Embryonic facial prominence (tissue), 1 donor: Measurements from ENCODE around the gene SBF2.
"Not testable (repeated sequence)": the region's sequence is repeated elsewhere in the genome, so short reads cannot be mapped to it uniquely, and the experiment has no call there.

Experiments used
- DNase-seq: peaks from one replicate; pipeline ENCODE4 v3.0.0-alpha.2; 2016; ENCODE audit errors: extremely low spot score

Gene SBF2

DNA sequence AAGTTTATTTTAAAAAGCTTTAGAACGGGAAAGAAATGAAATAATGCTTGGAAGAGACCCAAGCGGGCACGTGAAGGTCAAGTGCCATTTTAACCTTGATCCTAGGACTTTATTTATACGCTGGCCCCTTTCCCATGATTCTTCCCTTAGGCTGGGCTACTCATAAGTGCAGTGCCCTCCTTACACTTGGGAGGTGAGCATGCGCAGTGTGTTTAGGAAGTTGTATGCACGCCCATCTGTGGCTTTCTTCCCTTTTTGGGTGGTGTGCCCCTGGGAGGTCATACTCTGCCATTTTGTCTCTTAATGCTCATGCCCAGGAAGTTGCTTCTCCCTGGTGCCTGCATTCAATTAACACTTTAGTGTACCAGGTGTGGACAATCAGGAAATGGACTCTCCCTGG, 390.4 kb downstream of the SBF2 start:
- no peak for DNase-seq

DNA sequence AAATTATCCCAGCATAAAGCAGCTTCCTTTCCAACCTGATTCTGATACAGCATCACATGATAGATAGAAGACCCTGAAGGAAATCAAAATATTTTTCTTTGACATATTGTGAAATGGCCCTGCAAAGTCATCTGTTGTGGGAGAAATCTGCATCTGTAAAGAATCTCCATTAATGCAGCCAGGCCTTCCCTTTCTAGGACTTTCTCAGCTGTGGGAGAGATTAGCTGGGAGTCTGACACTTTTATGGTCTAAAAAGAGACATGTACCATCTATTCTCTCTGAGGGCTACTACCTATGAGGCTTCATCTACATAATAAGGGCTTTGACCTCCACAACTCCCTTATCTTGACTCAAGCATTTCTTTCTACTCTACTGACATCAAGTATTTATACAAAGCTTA, 392.1 kb downstream of the SBF2 start:
- no peak for DNase-seq

DNA sequence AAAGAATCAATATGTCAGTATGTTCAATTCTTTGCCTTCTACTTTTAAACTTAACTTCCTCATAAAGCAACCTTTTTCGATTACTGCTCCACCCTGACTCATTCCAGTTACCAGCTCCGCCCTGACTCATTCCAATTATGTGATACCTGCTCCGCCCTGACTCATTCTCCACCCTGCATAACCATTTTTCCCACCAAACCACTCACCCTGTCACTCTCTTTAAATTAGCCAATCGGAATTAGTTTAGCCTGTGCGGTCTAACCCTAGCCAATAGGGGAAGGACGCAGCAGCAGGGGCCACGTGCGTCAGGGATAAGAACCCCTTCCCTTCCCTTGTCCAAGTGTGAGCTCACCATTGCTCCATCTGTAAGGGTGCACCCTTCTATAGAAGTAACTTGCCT, 393.8 kb downstream of the SBF2 start:
- DNase-seq: not testable (repeated sequence)

DNA sequence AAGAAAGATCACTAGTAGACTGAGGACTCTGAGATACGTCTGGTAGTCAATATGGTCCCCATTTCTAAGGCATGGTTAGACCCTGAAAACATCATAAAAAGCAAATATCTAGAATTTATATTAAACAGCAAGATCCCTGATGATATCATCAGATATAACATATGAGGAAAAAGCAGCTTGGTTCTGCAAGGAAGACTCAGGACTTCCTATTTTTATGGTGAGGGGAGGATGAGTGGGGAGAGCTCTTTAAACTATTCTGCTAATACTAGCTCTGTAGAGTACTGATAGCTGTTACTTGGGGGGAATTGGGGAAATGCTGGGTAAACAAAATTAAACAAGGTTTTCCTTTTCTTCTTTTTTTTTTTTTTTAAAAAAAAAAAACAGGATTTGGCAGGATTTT, 394.3 kb downstream of the SBF2 start:
- no peak for DNase-seq

DNA sequence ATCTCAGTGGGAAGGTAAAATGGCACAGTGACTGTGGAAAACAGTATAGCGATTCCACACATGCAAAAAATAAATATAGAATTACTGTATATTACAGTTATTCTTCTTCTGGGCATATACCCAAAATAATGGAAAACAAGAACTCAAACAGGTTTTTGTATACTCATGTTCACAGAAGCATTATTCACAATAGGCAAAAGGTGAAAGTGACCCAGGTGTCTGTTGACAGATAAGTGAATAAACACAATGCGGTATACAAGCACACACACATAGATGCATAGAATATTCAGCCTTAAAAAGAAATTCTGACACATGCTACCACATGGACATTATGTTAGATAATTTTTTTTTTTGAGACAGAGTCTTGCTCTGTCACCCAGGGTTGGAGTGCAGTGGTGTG, 397.1 kb downstream of the SBF2 start:
- DNase-seq: no peak

DNA sequence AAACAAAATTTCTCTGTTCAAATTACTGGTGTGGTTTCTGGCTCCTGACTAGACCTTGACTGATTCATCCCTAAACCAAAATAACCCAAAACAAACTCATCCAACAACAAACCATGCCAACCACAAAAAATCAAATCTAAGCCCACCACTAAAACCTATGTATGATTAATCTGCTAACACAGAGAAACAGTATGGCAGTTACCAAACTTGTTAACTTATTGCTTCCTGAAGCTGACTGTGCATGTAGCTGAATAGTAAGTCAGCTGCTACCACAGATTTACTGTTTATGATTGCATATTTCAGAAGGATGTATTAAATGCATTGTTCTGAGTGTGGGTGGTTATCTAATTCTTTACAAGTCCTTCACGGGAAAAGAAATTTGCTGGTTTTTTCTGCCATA, 399.0 kb downstream of the SBF2 start:
- no peak for DNase-seq

DNA sequence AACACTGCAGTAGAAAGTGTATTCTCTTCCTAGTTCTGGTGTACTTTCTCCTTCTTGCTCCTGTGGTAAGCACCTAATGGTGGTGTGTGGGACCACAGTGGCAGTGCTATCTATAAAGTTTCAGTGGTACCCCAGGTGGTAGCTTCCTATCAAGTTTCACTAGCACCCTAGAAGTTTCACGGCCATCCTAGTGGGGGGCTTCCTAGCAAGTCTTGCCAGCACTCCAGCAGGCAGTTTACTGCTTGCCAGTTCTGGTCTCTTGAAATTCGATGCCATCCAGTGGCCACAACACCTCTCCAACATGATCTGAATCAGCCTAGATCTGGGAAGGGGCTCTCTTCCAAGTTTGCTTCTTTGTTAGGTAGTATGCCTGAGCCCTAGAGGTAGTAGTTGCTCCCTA, 400.5 kb downstream of the SBF2 start:
- DNase-seq: no peak

DNA sequence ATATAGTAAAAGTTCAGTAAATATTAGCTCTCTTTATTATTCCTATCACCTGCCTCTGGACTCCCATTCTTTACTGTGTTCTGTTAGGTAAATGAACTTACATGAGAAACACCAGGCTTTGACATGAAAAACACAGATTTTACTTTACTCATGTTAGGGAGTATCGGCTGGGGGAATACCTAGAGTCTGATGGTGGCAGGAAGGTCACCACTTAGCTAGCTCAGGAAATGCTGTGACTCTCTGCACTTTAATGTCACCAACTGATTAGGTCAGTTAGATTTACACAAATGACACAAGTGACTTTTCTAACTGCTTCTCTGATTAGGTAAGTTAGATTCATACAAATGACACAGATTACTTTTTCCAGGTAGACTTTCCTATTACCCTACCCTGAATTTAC, 405.1 kb downstream of the SBF2 start:
- DNase-seq: no peak

DNA sequence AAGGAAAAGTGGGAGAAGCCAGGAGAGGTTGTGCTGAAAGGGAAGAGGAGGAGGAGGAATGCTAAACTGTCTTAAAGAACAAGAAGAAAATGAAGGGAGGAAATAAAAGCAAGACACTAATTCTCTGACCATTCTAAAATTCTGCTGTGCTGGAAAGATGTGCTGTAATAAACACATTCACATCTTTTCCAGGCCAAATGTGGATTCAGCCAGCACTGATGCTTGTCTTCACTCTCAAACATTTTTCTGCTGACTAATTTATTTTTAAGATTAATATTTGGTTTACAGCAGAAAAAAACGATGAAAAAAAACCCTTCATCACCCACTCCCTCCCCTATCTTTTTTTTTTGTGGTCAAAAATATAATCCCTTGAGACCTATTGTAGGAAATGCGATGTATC, 406.5 kb downstream of the SBF2 start:
- no peak for DNase-seq

DNA sequence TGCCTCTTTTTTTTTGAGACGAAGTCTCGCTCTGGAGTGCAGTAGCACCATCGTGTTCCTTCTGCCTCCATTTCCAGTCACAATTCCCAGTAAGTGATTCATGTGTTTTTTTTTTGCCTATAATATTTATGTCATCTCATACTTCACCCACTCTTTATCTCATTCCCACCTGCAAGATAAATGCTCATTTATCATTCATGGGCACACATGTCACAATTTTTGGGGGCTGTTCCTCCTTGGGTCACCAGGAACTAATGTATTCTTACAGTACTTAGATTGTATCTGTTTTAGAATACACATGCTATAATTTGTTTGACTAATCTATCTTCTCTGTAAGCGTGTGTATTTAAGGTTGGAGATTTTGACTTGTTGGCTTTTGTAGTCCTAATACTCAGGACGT, 407.4 kb downstream of the SBF2 start:
- DNase-seq: no peak

DNA sequence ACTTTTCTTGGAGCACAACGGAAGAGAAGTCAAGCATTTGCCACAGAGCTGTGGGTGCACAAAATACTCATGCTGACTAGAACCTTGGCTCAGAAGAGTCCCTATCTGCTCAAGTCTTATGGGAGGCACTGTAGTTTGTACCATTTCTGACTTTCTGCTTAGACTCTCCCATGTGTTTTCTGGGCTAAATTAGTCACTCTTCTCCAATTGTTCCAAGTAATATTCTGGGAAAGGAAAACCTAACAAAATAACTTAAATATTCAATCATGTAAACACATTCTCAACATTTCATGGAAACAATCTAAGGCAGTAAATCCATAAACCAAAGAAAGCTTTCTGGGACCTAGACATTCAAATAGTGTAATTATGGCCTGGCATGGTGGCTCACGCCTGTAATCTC, 409.4 kb downstream of the SBF2 start:
- no peak for DNase-seq

DNA sequence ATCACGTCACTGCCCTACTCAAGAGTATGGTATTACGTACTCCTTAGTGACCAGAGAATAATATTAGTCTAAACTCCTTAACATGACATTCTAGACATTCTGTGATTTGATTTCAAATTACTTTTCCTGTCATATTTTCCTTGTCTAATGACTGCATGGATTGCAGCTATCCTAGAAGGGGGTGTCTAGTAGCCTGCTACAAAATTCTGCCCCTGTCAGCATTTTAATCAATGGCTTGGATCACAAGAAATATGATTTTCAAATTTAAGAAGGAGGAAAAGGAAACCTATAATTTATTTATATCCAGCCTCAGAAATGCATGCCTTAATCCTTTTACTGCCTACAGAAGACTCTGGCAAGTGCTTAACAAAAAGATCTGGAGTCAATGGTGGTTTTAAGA, 413.4 kb downstream of the SBF2 start:
- DNase-seq: no peak

DNA sequence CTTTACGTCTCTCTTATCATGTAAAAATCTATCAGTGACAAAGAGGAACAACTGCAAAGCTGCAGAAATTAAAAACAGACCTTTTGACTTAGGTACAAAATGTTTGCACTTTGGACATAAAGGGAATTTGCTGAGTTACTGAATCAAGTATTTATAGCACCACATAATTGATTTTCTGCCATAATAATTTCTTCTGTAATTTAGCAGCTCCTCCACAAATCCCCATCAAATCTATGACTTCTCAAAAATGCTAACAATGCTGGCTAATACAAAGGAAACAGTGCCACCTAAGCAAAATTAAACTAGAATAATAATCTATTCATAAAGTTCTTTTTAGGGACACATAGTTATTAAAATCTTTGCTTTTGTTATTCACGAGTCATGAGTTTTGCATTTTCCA, 415.1 kb downstream of the SBF2 start:
- no peak for DNase-seq

DNA sequence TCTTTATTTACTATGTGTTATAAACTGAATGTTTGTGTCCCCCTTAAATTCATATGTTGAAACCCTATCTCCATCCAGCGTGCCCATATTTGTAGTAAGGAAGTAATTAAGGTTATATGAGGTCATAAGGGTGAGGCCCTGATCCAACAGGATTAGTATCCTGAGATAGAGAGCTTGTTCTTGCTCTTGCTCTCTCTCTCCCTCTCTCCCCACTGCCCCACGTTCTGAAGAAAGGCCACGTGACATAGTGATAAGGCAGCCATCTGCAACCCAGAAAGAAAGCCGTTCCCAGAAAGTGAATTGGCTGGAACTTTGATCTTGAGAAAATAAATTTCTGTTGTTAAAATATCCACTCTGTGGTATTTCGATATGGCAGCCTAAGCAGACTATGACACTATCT, 417.7 kb downstream of the SBF2 start:
- no peak for DNase-seq

DNA sequence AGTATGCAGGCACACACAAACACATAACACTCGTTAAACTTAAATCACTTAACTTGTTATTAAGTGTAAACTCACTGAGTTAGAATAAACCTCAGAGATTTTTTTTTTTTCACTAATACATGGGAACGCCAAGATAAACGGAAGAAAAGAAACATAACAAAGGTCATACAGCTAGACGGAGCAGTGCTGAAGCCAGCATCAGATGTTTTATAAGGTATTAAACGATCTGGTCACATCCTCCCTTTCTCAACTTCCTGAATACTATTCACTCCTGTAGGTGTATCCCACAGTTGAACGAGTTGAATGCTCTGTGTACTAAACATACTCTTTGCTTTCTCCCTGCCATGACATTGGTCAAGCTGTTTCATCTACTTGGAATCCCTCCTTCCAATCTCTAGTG, 418.2 kb downstream of the SBF2 start:
- DNase-seq: no peak

DNA sequence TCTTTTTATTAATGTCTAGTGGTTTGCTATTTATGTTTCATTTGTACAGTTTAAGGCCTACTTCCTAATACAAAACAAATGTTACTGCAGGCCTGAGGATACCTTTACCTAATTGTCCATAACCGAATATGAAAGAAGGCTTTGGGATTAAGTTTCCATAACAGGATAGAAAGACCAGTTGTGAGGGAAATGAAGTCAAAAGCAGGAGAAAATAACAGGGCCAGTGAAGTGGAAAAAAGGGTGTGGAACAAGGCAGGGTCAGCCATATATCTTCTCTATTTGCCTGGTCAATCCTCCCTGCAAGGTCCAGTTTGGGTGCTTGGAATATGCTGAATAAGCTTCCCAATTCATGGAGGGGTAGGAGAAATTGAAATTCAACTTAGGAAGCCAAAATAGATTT, 418.6 kb downstream of the SBF2 start:
- DNase-seq: no peak

DNA sequence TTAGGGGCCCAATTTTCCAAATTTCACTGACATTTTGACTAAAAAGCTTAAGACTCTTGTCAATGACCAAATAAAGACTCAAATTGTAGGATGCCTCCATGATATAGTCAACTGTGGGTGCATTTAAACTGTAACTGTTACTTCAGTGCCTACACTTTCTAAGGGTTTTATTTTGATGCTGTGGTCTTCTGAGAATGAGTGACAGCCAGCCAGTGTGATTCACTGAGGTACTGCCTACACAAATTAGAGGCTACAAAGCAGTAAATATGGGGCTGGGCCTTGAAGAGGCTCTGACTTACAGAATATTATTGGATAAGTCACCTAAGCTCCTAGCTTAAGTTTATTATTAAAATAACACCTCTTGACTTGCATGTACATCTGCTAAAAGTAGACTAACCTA, 419.6 kb downstream of the SBF2 start:
- DNase-seq: no peak

DNA sequence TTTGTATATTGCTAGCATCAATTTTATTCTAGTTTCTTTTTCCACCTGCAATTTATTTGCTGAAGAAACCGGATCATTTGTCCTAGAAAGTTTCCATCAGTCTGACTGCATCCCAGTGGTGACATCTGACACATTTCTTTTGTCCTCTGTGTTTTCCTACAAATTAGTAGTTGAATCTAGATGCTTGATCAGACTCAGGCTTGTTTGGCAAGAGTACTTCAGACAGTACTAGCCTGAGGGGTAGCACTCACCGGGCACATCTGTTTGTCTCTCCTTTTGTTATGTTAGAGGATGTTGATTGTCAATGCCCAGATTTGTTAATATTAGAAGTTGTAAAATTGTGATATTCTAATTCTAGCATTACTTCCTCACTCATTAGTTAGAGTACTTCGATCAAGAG, 425.4 kb downstream of the SBF2 start:
- no peak for DNase-seq

DNA sequence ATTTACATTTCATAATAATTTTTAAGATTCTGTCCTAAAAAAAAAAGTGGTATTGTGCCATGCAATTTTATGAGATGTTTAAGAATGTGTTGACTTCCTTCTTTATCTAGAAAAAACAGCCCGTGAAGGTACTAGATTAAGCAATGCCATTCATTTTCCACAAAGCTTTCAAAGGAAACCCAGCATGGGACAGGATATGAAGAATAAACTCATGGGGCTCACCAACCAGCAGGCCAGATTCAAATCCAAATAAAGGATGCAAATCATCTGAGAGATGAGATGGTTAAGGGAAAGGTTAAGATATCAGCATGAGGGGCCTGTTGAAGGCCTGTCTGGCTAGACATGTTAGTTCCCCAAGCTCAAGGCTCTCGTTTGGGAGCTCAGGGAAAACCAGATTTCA, 431.0 kb downstream of the SBF2 start:
- DNase-seq: no peak

DNA sequence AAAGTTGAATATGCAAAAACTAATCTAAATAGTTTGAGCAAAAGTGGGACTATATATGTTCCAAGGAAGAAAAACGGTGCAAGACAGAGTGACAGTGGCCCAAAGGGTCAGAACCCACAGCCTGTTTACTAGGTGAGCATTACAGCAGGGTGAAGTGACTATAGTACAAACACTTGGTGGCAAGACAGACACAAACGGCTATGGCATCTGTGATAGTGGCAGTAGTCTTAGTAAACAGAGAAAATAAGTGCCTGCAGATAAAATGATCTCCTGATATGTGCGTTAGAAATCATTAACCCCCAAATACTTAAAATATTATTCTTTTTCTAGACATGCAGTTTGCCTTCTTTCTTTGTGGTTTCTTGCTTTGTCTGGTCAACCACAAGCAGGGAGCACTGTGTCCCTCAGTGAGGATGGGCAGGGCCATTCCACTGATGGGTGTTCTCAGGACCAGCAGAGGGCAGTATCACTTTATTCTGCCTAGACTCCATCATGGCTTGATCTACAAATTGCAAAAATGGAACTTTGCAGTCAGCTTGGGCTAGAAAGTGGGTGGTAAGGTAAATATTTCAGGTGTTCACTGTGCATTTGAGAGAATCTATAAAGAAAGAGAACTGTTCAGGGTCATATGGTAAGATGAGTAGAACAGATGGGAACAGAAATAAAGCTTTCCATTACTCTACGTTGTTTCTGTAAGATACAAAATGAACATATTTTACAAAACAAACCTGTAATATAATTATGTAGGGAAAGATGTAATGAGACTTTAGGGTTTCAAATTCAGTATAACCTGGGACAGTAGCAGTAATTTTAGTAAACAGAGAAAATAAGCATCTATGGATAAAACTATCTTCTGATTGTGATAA, 431.9 kb downstream of the SBF2 start:
- no peak for DNase-seq

DNA sequence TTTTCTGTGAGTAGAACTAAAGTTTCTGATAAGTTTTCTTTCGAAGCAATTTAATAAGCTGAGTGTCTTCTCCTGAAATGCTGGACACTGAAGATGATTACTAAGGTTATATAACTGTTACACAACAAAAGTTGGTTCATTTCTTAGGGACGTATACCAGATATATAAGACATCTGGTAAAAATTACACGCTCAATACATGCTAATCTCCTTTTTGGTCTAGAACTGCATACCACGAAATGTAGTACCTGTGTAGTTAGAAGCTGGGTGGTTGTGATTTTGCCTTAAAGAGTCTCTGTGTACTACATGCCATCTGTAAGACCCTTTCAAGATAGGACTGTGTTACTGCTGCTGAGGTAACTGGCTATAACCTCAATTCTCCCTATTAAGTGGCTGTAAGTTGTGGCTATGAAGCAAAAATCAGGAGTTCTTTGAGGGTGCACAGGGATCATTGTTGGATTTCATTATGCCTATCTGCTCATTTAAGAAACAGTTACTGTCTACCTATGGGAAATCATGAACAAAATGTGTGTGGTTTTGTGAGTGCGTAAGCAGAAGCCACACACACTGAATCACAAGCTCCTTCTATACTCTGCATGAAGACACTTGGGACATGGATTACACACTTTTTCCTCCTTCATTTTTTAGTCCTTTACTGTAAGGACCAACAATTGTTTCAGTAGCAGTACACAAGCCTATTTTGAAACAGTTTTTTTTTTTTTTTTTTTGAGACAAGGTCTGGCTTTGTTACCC, 434.3 kb downstream of the SBF2 start:
- no peak for DNase-seq

DNA sequence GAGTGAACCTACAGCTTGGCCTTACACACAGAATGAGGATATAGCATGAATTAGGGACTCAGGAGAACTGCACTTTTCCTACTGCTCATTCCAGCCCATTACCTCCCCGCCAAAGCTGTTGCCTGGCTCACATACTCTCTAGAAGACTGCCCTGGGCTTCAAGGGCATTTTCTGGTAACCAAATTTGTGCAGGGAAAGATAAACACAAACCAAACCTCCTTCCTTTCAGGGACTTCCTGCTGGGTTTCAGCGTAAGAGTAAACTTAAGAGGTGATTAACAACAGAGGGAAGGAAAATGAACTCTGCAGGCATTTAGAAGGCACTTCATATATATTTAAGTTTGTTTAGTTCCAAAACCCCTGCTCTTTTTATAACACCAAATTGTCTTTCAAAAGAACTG, 435.2 kb downstream of the SBF2 start:
- no peak for DNase-seq

DNA sequence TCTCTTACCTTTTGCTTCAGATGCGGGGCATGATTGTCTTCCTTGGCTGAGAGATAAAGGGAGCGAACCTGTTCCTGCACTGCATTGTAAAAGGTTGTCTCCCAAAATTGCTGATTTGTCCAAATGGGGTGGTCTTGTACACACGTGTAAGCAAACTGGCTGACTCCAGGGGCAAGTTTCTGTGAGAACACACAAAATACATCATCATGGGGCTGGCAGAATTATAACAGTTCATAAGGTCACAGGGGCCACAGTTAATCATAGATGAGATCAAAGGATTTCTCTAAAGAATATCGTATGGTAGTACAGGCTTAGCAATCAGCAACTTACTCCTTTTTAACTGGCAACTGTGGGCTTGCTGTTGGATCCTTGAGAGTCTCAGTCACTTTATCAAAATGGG, 435.8 kb downstream of the SBF2 start:
- DNase-seq: no peak
